Neural cell (in vitro differentiated cells): ENCODE results near the gene TMSB15C. TPM values are rescaled to one million over a fixed set of nuclear protein-coding genes. Genes with fewer than 3 reads are reported as not detected.

Source experiments
- H2AFZ ChIP-seq: fragments of 200-600, 300-800 bp; sonication (generic), shearing (Covaris generic); 2 replicates; pipeline ENCODE4 v1.6.0; 2014; ENCODE audit warnings: low read depth, mild to moderate bottlenecking, antibody characterized with exemption, low read length, moderate library complexity
- H3F3A ChIP-seq: fragments of 200-600 bp; shearing (Covaris generic); 2 replicates; pipeline ENCODE4 v1.6.1; 2016; ENCODE audit warnings: mild to moderate bottlenecking, moderate library complexity, mixed read lengths, antibody characterized with exemption, low read length; ENCODE audit not compliant: insufficient read depth, poor library complexity, severe bottlenecking
- H3K27ac ChIP-seq: fragments of 200-600, 300-800 bp; sonication (generic), shearing (Covaris generic); 2 replicates; pipeline ENCODE4 v1.5.1; 2014; ENCODE audit warnings: mild to moderate bottlenecking, low read length, moderate library complexity
- H3K27me3 ChIP-seq: fragments of 300-800, 200-600 bp; sonication (generic), shearing (Covaris generic); 2 replicates; pipeline ENCODE4 v1.6.0; 2014; ENCODE audit warnings: mild to moderate bottlenecking, low read depth, low read length, moderate library complexity; ENCODE audit not compliant: insufficient read depth
- H3K36me3 ChIP-seq: fragments of 300-800, 200-600 bp; sonication (generic), shearing (Covaris generic); 2 replicates; pipeline ENCODE4 v1.5.1; 2014; ENCODE audit warnings: mild to moderate bottlenecking, antibody characterized with exemption, low read length, moderate library complexity; ENCODE audit not compliant: insufficient read depth
- H3K4me2 ChIP-seq: fragments of 300-800, 200-600 bp; sonication (generic), shearing (Covaris generic); 2 replicates; pipeline ENCODE4 v1.6.0; 2014; ENCODE audit warnings: mild to moderate bottlenecking, low read length
- H3K4me3 ChIP-seq: fragments of 300-800, 200-600 bp; sonication (generic), shearing (Covaris generic); 2 replicates; pipeline ENCODE4 v1.5.1; 2014; ENCODE audit warnings: mild to moderate bottlenecking, low read length, moderate library complexity
- H3K79me2 ChIP-seq: fragments of 200-600 bp; shearing (Covaris generic); replicated peaks from 2 replicates; pipeline ENCODE4 v1.6.0; 2014; ENCODE audit warnings: mild to moderate bottlenecking, low read length, moderate library complexity; ENCODE audit not compliant: insufficient read depth
- H3K9ac ChIP-seq: fragments of 300-800, 200-600 bp; sonication (generic), shearing (Covaris generic); 2 replicates; pipeline ENCODE4 v1.6.1; 2016; ENCODE audit warnings: mild to moderate bottlenecking, low read length, mixed read lengths
- H3K9me2 ChIP-seq: fragments of 200-600 bp; shearing (Covaris generic); 2 replicates; pipeline ENCODE4 v1.6.1; 2016; ENCODE audit warnings: mild to moderate bottlenecking, low read length, mixed read lengths; ENCODE audit not compliant: insufficient read depth
- H3K9me3 ChIP-seq: fragments of 200-600, 300-800 bp; sonication (generic), shearing (Covaris generic); 2 replicates; pipeline ENCODE4 v1.6.1; 2016; ENCODE audit warnings: mild to moderate bottlenecking, mixed run types, low read length, moderate library complexity, mixed read lengths
- H4K20me1 ChIP-seq: fragments of 200-600 bp; shearing (Covaris generic); 2 replicates; pipeline ENCODE4 v1.6.1; 2016; ENCODE audit warnings: mild to moderate bottlenecking, mixed run types; ENCODE audit not compliant: insufficient read depth
- EP300 ChIP-seq: fragments of 450-650 bp; conservative IDR thresholded peaks from 2 replicates; pipeline ENCODE4 v1.6.1; 2014; ENCODE audit warnings: antibody characterized with exemption, mild to moderate bottlenecking, moderate library complexity; ENCODE audit not compliant: poor library complexity, severe bottlenecking
- EZH2 ChIP-seq: fragments of 200-600, 300-800 bp; shearing (Covaris generic), sonication (generic); IDR thresholded peaks from 2 replicates; pipeline ENCODE4 v1.6.1; 2014; ENCODE audit warnings: antibody characterized with exemption, low read length, borderline replicate concordance, mild to moderate bottlenecking; ENCODE audit not compliant: insufficient read depth, poor library complexity, severe bottlenecking
- MXI1 ChIP-seq: fragments of 450-650 bp; conservative IDR thresholded peaks from 2 replicates; pipeline ENCODE4 v1.6.1; 2014; ENCODE audit warnings: antibody characterized with exemption, mild to moderate bottlenecking; ENCODE audit not compliant: poor library complexity, severe bottlenecking
- POLR2AphosphoS5 ChIP-seq: IDR thresholded peaks from 2 replicates; pipeline ENCODE4 v1.6.1; 2012
- RAD21 ChIP-seq: fragments of 450-650 bp; conservative IDR thresholded peaks from 2 replicates; pipeline ENCODE4 v1.6.1; 2014; ENCODE audit warnings: antibody characterized with exemption, mild to moderate bottlenecking, moderate library complexity
- SMC3 ChIP-seq: fragments of 450-650 bp; conservative IDR thresholded peaks from 2 replicates; pipeline ENCODE4 v1.6.1; 2014; ENCODE audit warnings: antibody characterized with exemption, mild to moderate bottlenecking, moderate library complexity; ENCODE audit not compliant: poor library complexity
- TAF1 ChIP-seq: IDR thresholded peaks from 2 replicates; pipeline ENCODE4 v1.6.1; 2012; ENCODE audit warnings: low read depth
- polyA plus RNA-seq: library from polyadenylated mRNA; depleted of rRNA; stranded (reverse); fragments of >200 nt; gene quantifications from 2 replicates; pipeline ENCODE4 v1.2.3, GENCODE V29; 2014
- TF ChIP-seq, protein P1 (sequence below): fragments of 450-650 bp; IDR thresholded peaks from 2 replicates; pipeline ENCODE4 v1.5.1; 2014; ENCODE audit warnings: antibody characterized with exemption, mild to moderate bottlenecking, moderate library complexity; ENCODE audit not compliant: poor library complexity, severe bottlenecking
- TF ChIP-seq, protein P2 (sequence below): IDR thresholded peaks from 2 replicates; pipeline ENCODE4 v1.6.1; 2012; ENCODE audit warnings: borderline replicate concordance

Gene TMSB15C
- polyA plus RNA-seq, 1 donor from 2014 or later = 53.2 TPM

DNA sequence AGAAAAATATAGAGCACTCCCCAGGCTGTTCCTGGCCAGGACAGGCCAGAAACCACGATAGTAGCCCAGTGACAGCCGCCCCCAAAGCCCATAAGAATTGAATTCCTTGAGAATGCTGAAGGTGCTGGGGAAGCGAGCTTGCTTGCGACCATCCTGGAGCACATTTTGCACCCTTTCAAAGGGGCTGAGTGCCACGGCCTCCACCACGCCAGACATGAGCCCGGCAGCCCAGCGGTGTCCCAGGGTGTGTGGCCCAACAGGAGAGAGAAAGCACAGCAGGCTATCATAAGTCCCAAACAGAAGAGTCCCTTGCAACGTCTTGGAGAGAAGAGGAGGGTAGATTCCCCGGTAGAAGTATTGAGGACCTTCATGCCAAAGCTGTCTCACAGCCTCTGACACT is 28.6 kb upstream of the TMSB15C start:
- Histone ChIP-seq H3K4me2 (no peak overlapping the region), H3K27ac (no peak overlapping the region), H3K36me3 (no peaks in the 10 kb centered on the region), H3K27me3 (no peaks in the 10 kb centered on the region), H4K20me1 (no peaks in the 10 kb centered on the region), H3K4me3 (no peak overlapping the region), H2AFZ (no peak overlapping the region), H3K9me2 (no peaks in the 10 kb centered on the region), H3K9ac (no peak overlapping the region), H3K9me3 (no peaks in the 10 kb centered on the region), H3F3A (no peaks in the 10 kb centered on the region), H3K79me2 (no peaks in the 10 kb centered on the region)
- TF ChIP-seq EP300 (no peak), TAF1 (no peak), RAD21 (no peak), POLR2AphosphoS5 (no peak), EZH2 (no peak), MXI1 (no peak), SMC3 (no peak)
- TF ChIP-seq, protein P1, sequence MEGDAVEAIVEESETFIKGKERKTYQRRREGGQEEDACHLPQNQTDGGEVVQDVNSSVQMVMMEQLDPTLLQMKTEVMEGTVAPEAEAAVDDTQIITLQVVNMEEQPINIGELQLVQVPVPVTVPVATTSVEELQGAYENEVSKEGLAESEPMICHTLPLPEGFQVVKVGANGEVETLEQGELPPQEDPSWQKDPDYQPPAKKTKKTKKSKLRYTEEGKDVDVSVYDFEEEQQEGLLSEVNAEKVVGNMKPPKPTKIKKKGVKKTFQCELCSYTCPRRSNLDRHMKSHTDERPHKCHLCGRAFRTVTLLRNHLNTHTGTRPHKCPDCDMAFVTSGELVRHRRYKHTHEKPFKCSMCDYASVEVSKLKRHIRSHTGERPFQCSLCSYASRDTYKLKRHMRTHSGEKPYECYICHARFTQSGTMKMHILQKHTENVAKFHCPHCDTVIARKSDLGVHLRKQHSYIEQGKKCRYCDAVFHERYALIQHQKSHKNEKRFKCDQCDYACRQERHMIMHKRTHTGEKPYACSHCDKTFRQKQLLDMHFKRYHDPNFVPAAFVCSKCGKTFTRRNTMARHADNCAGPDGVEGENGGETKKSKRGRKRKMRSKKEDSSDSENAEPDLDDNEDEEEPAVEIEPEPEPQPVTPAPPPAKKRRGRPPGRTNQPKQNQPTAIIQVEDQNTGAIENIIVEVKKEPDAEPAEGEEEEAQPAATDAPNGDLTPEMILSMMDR = no peak
- TF ChIP-seq, protein P2, sequence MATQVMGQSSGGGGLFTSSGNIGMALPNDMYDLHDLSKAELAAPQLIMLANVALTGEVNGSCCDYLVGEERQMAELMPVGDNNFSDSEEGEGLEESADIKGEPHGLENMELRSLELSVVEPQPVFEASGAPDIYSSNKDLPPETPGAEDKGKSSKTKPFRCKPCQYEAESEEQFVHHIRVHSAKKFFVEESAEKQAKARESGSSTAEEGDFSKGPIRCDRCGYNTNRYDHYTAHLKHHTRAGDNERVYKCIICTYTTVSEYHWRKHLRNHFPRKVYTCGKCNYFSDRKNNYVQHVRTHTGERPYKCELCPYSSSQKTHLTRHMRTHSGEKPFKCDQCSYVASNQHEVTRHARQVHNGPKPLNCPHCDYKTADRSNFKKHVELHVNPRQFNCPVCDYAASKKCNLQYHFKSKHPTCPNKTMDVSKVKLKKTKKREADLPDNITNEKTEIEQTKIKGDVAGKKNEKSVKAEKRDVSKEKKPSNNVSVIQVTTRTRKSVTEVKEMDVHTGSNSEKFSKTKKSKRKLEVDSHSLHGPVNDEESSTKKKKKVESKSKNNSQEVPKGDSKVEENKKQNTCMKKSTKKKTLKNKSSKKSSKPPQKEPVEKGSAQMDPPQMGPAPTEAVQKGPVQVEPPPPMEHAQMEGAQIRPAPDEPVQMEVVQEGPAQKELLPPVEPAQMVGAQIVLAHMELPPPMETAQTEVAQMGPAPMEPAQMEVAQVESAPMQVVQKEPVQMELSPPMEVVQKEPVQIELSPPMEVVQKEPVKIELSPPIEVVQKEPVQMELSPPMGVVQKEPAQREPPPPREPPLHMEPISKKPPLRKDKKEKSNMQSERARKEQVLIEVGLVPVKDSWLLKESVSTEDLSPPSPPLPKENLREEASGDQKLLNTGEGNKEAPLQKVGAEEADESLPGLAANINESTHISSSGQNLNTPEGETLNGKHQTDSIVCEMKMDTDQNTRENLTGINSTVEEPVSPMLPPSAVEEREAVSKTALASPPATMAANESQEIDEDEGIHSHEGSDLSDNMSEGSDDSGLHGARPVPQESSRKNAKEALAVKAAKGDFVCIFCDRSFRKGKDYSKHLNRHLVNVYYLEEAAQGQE = no peak

DNA sequence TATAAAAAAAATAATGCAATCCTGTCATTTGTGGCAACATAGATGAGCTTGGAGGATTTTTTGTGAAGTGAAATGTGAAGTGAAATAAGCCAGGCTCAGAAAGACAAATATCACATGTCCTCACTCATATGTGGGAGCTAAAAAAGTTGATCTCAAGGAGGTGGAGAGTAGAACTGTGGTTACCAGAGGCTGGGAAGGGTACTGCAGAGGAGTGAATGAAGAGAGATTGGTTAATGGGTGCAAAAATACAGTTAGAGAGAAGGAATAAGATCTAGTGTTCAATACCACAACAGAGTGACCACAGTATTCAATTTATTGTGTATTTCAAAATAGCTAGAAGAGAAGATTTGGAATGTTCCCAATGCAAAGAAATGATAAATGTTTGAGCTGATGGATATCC is 22.9 kb upstream of the TMSB15C start:
- Histone ChIP-seq H3K79me2 (no peaks in the 10 kb centered on the region), H2AFZ (no peak overlapping the region), H3K36me3 (no peaks in the 10 kb centered on the region), H3K9me3 (no peaks in the 10 kb centered on the region), H3F3A (no peaks in the 10 kb centered on the region), H3K4me3 (no peak overlapping the region), H3K4me2 (no peak overlapping the region), H3K9ac (no peak overlapping the region), H3K27ac (no peak overlapping the region), H4K20me1 (no peaks in the 10 kb centered on the region), H3K27me3 (no peaks in the 10 kb centered on the region), H3K9me2 (no peaks in the 10 kb centered on the region)
- TF ChIP-seq, protein P1 = no peak
